ENCODE measurements around the gene NFATC4. TPM values are rescaled to one million over a fixed set of nuclear protein-coding genes. Genes with fewer than 3 reads are reported as not detected.

Gene NFATC4
- total RNA-seq, 1 donor from 2014 or later: 19.1 TPM

GRCh38 chr14:24427537-24428508 is 59.8 kb downstream of the NFATC4 start:
- no peak for DNase-seq (ENCODE audit: low read depth, low spot score)

- no peak for DNase-seq (ENCODE audit: low read depth, low spot score)
Measured at GRCh38 chr14:24428628-24429394, 60.8 kb downstream of the NFATC4 start.

Other genes with a start within 250 kb of the NFATC4 start
- gene FITM1, start 237.5 kb upstream of the NFATC4 start, total RNA-seq: 0.13 TPM in 1 of 2 replicates, not detected in the other
- gene PSME1, start 232.0 kb upstream of the NFATC4 start, total RNA-seq: 121 and 126 TPM in 2 replicates
- 22.7 and 27.6 TPM in 2 replicates for gene EMC9, start 226.6 kb upstream of the NFATC4 start, total RNA-seq
- 155 and 175 TPM in 2 replicates for gene PSME2, start 221.6 kb upstream of the NFATC4 start, total RNA-seq
- gene RNF31, start 220.7 kb upstream of the NFATC4 start, total RNA-seq: 34.1 and 36.2 TPM in 2 replicates
- gene IRF9, start 206.9 kb upstream of the NFATC4 start, total RNA-seq: 42.1 and 48.9 TPM in 2 replicates
- 1.6 and 4.1 TPM in 2 replicates for gene REC8, start 196.1 kb upstream of the NFATC4 start, total RNA-seq
- 57.2 and 58.4 TPM in 2 replicates for gene IPO4, start 179.4 kb upstream of the NFATC4 start, total RNA-seq
- gene TM9SF1, start 172.7 kb upstream of the NFATC4 start, total RNA-seq: 48.9 and 67.2 TPM in 2 replicates
- gene TSSK4, start 162.5 kb upstream of the NFATC4 start, total RNA-seq: 0.20 TPM in 1 of 2 replicates, not detected in the other
- gene CHMP4A, start 154.7 kb upstream of the NFATC4 start, total RNA-seq: 27.7 and 36.5 TPM in 2 replicates
- 6.9 and 13.1 TPM in 2 replicates for gene MDP1, start 152.1 kb upstream of the NFATC4 start, total RNA-seq
- gene NEDD8, start 135.8 kb upstream of the NFATC4 start, total RNA-seq: 219 and 229 TPM in 2 replicates
- gene GMPR2, start 135.3 kb upstream of the NFATC4 start, total RNA-seq: 97.8 and 115 TPM in 2 replicates
- 49.1 and 55.5 TPM in 2 replicates for gene TINF2, start 125.6 kb upstream of the NFATC4 start, total RNA-seq
- gene TGM1, start 105.0 kb upstream of the NFATC4 start, total RNA-seq: 0.40 and 0.74 TPM in 2 replicates
- 21.0 and 21.6 TPM in 2 replicates for gene RABGGTA, start 96.6 kb upstream of the NFATC4 start, total RNA-seq
- 6.4 and 12.7 TPM in 2 replicates for gene DHRS1, start 68.4 kb upstream of the NFATC4 start, total RNA-seq
- gene NOP9, start 68.3 kb upstream of the NFATC4 start, total RNA-seq: 31.3 and 41.3 TPM in 2 replicates
- gene CIDEB, start 60.2 kb upstream of the NFATC4 start, total RNA-seq: 1.1 and 2.8 TPM in 2 replicates
- gene LTB4R2, start 58.0 kb upstream of the NFATC4 start, total RNA-seq: 3.6 and 4.2 TPM in 2 replicates
- gene LTB4R, start 56.7 kb upstream of the NFATC4 start, total RNA-seq: 1.9 and 2.6 TPM in 2 replicates
- gene ADCY4, start 33.1 kb upstream of the NFATC4 start, total RNA-seq: 36.3 and 41.8 TPM in 2 replicates
- gene RIPK3, start 28.2 kb upstream of the NFATC4 start, total RNA-seq: 3.7 and 3.9 TPM in 2 replicates
- gene NYNRIN, start 30.8 kb downstream of the NFATC4 start, total RNA-seq: 9.8 and 10.5 TPM in 2 replicates
- gene CBLN3, start 61.5 kb downstream of the NFATC4 start, total RNA-seq: 0.86 and 1.8 TPM in 2 replicates
- gene KHNYN, start 61.8 kb downstream of the NFATC4 start, total RNA-seq: 53.9 and 72.1 TPM in 2 replicates
- 10.4 TPM in 2 replicates for gene SDR39U1, start 74.6 kb downstream of the NFATC4 start, total RNA-seq
- gene CMA1, start 140.1 kb downstream of the NFATC4 start, total RNA-seq: not detected in 2 replicates
- not detected in 2 replicates for gene CTSG, start 208.1 kb downstream of the NFATC4 start, total RNA-seq
- gene GZMH, start 241.5 kb downstream of the NFATC4 start, total RNA-seq: not detected in 2 replicates